Mesenteric fat pad (tissue), 1 donor: ENCODE data around the gene SORL1. TPM values are rescaled to one million over a fixed set of nuclear protein-coding genes. Genes with fewer than 3 reads are reported as not detected.

Experiments used
- DNase-seq: peaks from one replicate; pipeline ENCODE4 v3.0.0-alpha.2; 2020; ENCODE audit warnings: low spot score
- total RNA-seq: library from RNA; stranded (reverse); fragmentation: NEBNext Ultra II Directional; extraction: Animal tissue kit (Norgen Biotek cat#: 25700); gene quantifications from one replicate; pipeline ENCODE4 v1.2.1, GENCODE V29; 2021
- donor health status: DM: yes; HTN: yes; CAD: no.

SORL1 gene
- total RNA-seq, 1 donor from 2014 or later = 31.8 TPM

DNA sequence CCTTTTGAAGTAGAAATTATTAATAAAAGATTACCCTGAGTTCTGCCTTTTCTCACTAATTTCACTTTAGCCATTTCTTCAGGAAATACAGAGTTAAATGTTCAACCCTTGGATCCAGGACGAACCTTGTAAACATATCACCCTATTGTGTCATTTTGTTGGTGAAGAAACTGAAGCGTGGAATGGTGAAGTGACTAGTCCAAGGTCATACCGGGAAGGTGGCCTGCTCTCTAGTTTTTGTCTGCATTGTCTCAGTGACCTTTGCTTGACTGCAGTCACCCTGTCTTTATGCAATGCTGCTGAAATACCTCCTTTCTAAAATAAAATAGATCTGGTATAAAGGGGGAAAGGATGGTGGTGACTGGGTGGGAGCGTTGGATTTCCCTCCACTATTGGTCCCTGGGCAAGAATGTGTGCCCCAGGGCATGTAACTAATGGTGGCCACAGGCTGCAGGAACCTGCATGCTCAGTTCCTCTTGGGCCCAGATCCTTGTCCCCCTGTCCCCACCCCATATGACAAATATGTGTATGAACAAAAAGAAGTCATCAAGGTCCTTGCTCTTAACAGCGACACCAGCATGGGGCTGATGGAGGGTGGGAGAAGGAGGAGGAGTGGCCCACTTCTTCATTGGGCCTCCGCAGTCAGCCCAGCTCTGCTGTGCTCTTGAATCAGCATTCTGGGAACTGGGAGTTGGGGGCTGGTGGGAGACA, 1.6 kb downstream of the SORL1 start:
- no peak for DNase-seq

GRCh38 chr11:121455115-121455514, 3.0 kb downstream of the SORL1 start:
- DNase-seq = no peak

- DNase-seq = no peak
Measured at GRCh38 chr11:121456151-121456550, 4.0 kb downstream of the SORL1 start.

- no peak for DNase-seq
Measured at GRCh38 chr11:121456816-121457431, 4.8 kb downstream of the SORL1 start.

DNA sequence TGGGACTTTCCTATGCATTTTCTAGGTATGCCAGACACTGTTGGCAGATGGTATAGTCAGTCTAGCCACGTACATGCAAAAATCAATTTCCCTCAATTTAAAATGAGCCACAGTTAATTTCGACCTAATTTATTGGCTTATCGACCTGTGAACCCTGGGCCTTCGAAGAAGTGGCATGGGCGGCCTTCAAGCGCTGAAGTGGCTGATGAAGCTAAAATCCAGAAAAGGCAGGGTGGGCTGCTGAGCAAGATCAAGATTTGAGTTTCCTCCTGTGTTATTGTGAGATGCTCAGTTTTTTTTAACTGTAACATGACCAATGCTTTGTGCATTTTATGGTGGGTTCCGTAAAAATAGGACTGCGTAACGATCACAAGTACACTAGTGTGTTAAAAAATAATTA, 6.4 kb downstream of the SORL1 start:
- DNase-seq = no peak

DNA sequence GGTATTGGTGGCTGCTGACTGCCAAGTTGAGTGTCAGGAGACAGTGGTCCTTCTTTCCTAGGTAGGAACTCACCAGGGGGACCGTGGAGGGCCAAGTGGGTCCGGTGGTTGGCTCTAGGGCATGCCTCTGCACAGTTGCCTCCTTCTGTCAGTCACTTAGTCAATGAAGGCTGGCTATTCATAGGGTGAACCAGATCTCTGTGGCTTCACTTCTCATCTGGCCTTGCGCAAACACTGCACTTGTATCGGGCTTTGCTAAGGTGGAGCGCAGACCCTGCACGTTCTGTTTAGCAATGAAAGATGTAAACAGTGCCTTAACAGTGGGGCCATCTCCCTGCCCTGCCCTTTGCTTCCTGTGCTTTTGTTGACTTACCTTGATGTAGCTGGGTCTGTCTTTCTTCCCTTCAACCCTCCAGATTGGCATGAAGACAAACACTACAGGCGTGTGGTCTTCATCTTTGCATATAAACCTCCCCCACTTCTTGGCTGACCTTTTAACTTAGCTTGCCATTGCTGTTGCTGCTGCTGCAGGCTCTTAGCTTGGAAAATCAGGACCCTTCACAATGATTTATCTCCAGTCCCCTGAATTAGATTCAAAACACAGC, 7.4 kb downstream of the SORL1 start:
- DNase-seq = no peak

DNA sequence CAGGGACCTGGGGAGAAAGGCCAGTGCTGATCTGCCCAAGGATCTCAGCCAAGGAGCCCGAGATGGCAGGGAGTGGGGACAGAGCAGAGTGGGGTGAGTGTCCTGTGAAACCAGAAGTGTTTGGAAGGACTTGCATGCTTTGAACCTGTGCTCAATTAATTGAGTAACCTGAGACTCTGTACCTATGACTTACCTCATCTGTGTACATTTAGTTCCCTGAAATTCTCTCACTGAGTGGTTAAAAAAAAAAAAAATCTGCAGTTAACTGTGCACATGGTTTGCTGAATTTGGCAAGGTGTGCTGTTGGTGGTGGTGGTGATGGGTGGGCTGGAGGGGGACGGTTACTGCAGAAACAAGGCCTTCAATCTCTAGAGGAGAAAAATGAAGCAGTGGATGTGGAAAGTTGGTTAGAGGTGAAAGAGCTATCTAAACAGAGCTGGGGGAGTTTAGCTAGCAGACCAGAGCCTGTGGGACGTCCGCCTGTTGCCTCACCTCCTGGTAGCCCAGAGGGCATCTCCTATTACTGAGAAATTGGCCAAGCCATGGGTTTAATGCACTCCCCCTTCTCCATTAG, 8.9 kb downstream of the SORL1 start:
- no peak for DNase-seq

GRCh38 chr11:121461843-121462242, 9.7 kb downstream of the SORL1 start:
- no peak for DNase-seq

- DNase-seq = no peak
Measured at GRCh38 chr11:121463689-121464335, 11.7 kb downstream of the SORL1 start.

- no peak for DNase-seq
Measured at GRCh38 chr11:121464352-121464946, 12.3 kb downstream of the SORL1 start.

DNA sequence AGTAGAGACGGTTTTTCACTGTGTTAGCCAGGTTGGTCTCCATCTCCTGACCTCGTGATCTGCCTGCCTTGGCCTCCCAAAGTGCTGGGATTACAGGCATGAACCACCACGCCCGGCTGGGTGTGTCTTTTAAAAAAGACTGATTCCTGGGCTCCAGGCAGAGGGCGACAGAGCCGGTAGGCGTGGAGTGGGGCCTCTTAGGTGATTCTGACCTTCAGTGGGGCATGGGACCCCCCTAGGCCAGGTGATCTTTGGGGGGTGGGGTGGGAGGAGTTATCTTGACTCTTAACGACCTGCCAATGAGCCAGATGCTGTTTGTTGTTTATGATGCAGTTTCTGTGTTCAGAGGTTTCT, 13.6 kb downstream of the SORL1 start:
- DNase-seq = no peak

- DNase-seq = no peak
Measured at GRCh38 chr11:121466063-121466794, 14.1 kb downstream of the SORL1 start.

DNA sequence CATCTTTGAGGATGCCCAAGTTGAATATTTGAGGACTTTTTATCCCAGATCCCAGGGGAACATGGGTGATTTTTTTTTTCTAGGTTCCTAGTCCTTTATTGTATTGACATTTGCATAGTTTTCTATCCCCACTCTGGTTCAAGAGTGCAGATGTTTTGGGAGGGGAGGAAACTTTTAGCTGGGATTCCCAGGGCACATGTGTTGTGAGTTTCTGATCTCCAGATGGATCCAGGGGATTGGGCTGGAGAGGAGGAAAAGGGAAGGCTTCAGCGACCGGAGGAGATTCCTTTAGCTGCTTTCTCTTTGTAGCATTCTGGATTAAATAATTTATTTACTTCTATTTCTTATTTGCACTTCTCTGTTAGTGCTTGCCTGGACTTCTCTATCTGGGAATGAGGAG, 15.4 kb downstream of the SORL1 start:
- no peak for DNase-seq

DNA sequence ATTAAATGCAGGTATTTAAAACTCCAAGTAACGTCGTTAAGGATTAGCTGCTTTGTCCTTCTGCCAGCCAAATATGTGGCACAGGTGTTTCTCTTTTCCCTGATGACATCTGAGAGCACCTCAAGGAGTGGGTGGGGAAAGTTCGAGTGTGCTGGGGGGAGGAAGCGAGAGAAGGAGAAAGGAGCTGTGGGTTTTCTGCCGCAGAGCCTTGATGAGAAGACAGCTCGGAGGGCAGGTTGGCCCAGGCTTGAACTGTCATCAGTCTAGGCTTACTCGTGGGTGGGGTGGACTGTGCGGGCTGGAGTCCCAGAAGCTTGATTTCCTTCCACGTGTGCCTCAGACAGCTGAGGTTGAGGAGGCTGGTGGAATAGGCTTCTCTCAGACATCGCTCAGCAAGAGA, 15.9 kb downstream of the SORL1 start:
- no peak for DNase-seq

GRCh38 chr11:121469910-121470309, 17.8 kb downstream of the SORL1 start:
- no peak for DNase-seq

- DNase-seq = no peak
Measured at GRCh38 chr11:121471167-121471566, 19.1 kb downstream of the SORL1 start.

DNA sequence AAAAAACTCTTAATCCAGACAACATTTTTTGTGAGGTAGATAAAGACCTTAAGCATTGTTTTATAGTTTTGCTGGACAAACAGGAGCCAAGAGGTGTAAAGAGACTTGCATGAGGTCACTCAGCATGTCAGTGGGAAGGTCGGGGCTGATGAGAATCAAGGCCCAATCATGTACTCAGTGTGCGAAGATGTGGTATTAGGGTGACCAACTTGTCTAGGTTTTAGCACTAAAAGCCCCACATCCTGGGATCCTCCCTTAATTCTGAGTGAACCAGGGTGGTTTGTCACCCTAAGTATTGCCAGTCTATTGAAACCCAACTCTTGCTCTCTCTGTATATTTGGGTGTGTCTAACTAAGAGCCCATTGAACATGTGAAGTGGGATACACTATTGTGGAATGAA, 20.2 kb downstream of the SORL1 start:
- no peak for DNase-seq

DNA sequence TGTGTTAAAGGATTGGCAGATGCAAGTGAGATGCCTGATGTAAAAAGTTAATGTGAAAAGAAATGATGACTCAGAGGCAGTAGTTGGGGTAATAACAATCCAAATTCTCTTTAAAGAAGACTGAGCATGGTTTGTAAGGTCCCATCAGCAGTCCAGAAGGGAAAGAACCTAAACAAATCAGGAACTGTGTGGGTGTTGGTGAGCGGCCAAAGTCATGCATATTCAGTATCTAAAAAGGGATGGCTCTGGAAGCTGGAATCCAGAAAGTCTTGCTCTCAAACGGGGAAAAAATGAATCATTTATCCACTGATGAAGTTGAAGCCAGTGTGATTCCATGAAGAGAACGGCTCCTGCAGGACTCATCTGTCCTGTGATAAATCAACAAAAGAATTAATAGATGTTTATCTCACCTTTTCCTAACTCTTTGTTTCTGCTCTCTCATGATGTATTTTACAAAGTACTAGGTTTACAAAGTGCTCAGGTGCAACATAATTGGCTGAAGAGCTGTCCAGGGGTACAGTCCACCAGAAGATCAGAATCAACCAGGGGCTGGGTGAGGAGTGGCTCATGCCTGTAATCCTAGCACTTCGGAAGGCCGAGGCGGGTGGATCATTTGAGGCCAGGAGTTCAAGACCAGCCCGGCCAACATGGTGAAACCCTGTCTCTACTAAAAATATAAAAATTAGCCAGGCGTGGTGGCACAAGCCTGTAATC, 21.1 kb downstream of the SORL1 start:
- DNase-seq = no peak

GRCh38 chr11:121474680-121475079, 22.6 kb downstream of the SORL1 start:
- DNase-seq = no peak

- no peak for DNase-seq
Measured at GRCh38 chr11:121476379-121477032, 24.4 kb downstream of the SORL1 start.
